IMR-90 (cell line): ENCODE data around the gene ZNF311. TPM values are rescaled to one million over a fixed set of nuclear protein-coding genes. Genes with fewer than 3 reads are reported as not detected.

Experiments used
- ATAC-seq: fragments of 200-7000 bp; cut with Tn5 transposase; 2 replicates; pipeline ENCODE4 v1.9.1; 2020; ENCODE audit warnings: low read depth, mild to moderate bottlenecking, moderate library complexity
- BruUV-seq: library from RNA; stranded (reverse); fragments of 400-500 nt; replicated peaks from 2 replicates; lab custom pipeline; 2021; lab: Mats Ljungman, UMichigan
- CTCF ChIA-PET: fragments of 300-600 bp; formaldehyde crosslinking; extraction: SDS; loops from one replicate; lab custom pipeline; 2021; ENCODE audit warnings: antibody characterized with exemption; lab: Yijun Ruan, JAX
- POLR2A ChIA-PET: fragments of 300-600 bp; sonication (Branson Sonifier 250); formaldehyde crosslinking; loops from one replicate; lab custom pipeline; 2022; ENCODE audit warnings: antibody characterized with exemption; ENCODE audit not compliant: unreplicated experiment; lab: Charles Lee
- DNase-seq: peaks from one replicate; pipeline ENCODE4 v3.0.0; 2013
- H2AFZ ChIP-seq: replicated peaks from 2 replicates; pipeline ENCODE3; 2013; ENCODE audit warnings: low read length, mild to moderate bottlenecking; ENCODE audit not compliant: poor library complexity
- H2AK5ac ChIP-seq: 2 replicates; pipeline ENCODE4 v1.6.1; 2013; ENCODE audit warnings: low read depth, low read length, inconsistent platforms
- H2AK9ac ChIP-seq: replicated peaks from 2 replicates; pipeline ENCODE3; 2013; ENCODE audit warnings: mild to moderate bottlenecking, low read depth, low read length, moderate library complexity; ENCODE audit not compliant: poor library complexity
- H2BK120ac ChIP-seq: 2 replicates; pipeline ENCODE4 v1.6.1; 2013; ENCODE audit warnings: low read depth, low read length, inconsistent platforms
- H2BK15ac ChIP-seq: 3 replicates; pipeline ENCODE4 v1.6.1; 2013; ENCODE audit warnings: low read depth, low read length, inconsistent platforms
- H2BK20ac ChIP-seq: 2 replicates; pipeline ENCODE4 v1.6.1; 2013; ENCODE audit warnings: low read depth, mild to moderate bottlenecking, inconsistent platforms, low read length, moderate library complexity
- H2BK5ac ChIP-seq: 2 replicates; pipeline ENCODE4 v1.6.1; 2013; ENCODE audit warnings: mild to moderate bottlenecking, low read depth, low read length, inconsistent platforms; ENCODE audit not compliant: poor library complexity, severe bottlenecking
- H3K14ac ChIP-seq: replicated peaks from 2 replicates; pipeline ENCODE4 v1.6.1; 2013; ENCODE audit warnings: low read depth, low read length, inconsistent platforms
- H3K18ac ChIP-seq: 2 replicates; pipeline ENCODE4 v1.6.1; 2013; ENCODE audit warnings: low read depth, low read length, control low read depth
- H3K23ac ChIP-seq: 2 replicates; pipeline ENCODE4 v1.6.1; 2013; ENCODE audit warnings: low read depth, low read length, inconsistent platforms
- H3K27ac ChIP-seq: 2 replicates; pipeline ENCODE4 v1.5.1; 2013; ENCODE audit warnings: mild to moderate bottlenecking, control low read depth, low read length; ENCODE audit not compliant: insufficient read depth
- H3K27me3 ChIP-seq: 2 replicates; pipeline ENCODE4 v1.6.1; 2013; ENCODE audit warnings: low read length; ENCODE audit not compliant: control insufficient read depth, insufficient read depth
- H3K36me3 ChIP-seq: 2 replicates; pipeline ENCODE4 v1.6.1; 2013; ENCODE audit warnings: low read length, mixed read lengths; ENCODE audit not compliant: control insufficient read depth, insufficient read depth
- H3K4ac ChIP-seq: 2 replicates; pipeline ENCODE4 v1.6.1; 2013; ENCODE audit warnings: low read depth, low read length, inconsistent platforms
- H3K4me1 ChIP-seq: 2 replicates; pipeline ENCODE4 v1.6.1; 2013; ENCODE audit warnings: low read length, mixed read lengths; ENCODE audit not compliant: control insufficient read depth, insufficient read depth
- H3K4me2 ChIP-seq: 2 replicates; pipeline ENCODE4 v1.6.1; 2013; ENCODE audit warnings: low read depth, mild to moderate bottlenecking, control low read depth, low read length, moderate library complexity
- H3K4me3 ChIP-seq: 2 replicates; pipeline ENCODE4 v1.5.1; 2013; ENCODE audit warnings: low read depth, mild to moderate bottlenecking, control low read depth, low read length, moderate library complexity; ENCODE audit not compliant: insufficient read depth
- H3K56ac ChIP-seq: 2 replicates; pipeline ENCODE4 v1.6.1; 2013; ENCODE audit warnings: low read length, inconsistent platforms; ENCODE audit not compliant: insufficient read depth; ENCODE audit errors: extremely low read depth
- H3K79me1 ChIP-seq, 2 experiments: 2 replicates each; pipeline ENCODE4 v1.6.1; 2013; ENCODE audit warnings: low read length in 2 of 2, inconsistent platforms in 1 of 2, low read depth in 1 of 2
- H3K9ac ChIP-seq: 2 replicates; pipeline ENCODE4 v1.6.1; 2013; ENCODE audit warnings: low read depth, low read length, control low read depth
- H3K9me1 ChIP-seq: 2 replicates; pipeline ENCODE4 v1.6.1; 2013; ENCODE audit warnings: low read length, inconsistent platforms; ENCODE audit not compliant: insufficient read depth
- H3K9me3 ChIP-seq: 2 replicates; pipeline ENCODE4 v1.6.1; 2013; ENCODE audit warnings: low read length; ENCODE audit not compliant: control insufficient read depth, insufficient read depth
- H4K20me1 ChIP-seq: 2 replicates; pipeline ENCODE4 v1.6.1; 2013; ENCODE audit warnings: low read length, inconsistent platforms; ENCODE audit not compliant: insufficient read depth
- H4K5ac ChIP-seq: 2 replicates; pipeline ENCODE4 v1.6.1; 2013; ENCODE audit warnings: mild to moderate bottlenecking, low read depth, low read length, control low read depth
- H4K8ac ChIP-seq, 2 experiments: 2 replicates each; pipeline ENCODE4 v1.6.1; 2013; ENCODE audit warnings: low read depth in 2 of 2, low read length in 2 of 2, control low read depth in 1 of 2, inconsistent platforms in 1 of 2
- H4K91ac ChIP-seq: 2 replicates; pipeline ENCODE4 v1.6.1; 2013; ENCODE audit warnings: low read depth, low read length, inconsistent platforms; ENCODE audit not compliant: insufficient read depth
- CTCF ChIP-seq: conservative IDR thresholded peaks from 2 replicates; pipeline ENCODE4 v1.5.1; 2012; ENCODE audit warnings: mild to moderate bottlenecking, low read depth, low read length, improper control_type of control experiment
- FOS ChIP-seq: fragments of 150-350 bp; IDR thresholded peaks from 2 replicates; pipeline ENCODE4 v1.6.1; 2016; ENCODE audit warnings: low read depth, low read length
- MXI1 ChIP-seq: IDR thresholded peaks from 2 replicates; pipeline ENCODE4 v1.6.1; 2012; ENCODE audit warnings: low read depth, mild to moderate bottlenecking, low read length, moderate library complexity, borderline replicate concordance
- POLR2A ChIP-seq: IDR thresholded peaks from 2 replicates; pipeline ENCODE4 v1.6.1; 2012; ENCODE audit warnings: mild to moderate bottlenecking, low read depth, low read length
- RCOR1 ChIP-seq: IDR thresholded peaks from 2 replicates; pipeline ENCODE4 v1.6.1; 2012; ENCODE audit warnings: mild to moderate bottlenecking, low read length, improper control_type of control experiment; ENCODE audit not compliant: insufficient replicate concordance
- RFX5 ChIP-seq: IDR thresholded peaks from 2 replicates; pipeline ENCODE4 v1.8.0; 2012; ENCODE audit warnings: low read depth, mild to moderate bottlenecking, low read length, moderate library complexity
- SMC3 ChIP-seq: fragments of 150-350 bp; IDR thresholded peaks from 2 replicates; pipeline ENCODE4 v1.6.1; 2016; ENCODE audit warnings: low read depth, mild to moderate bottlenecking, antibody characterized with exemption, low read length, moderate library complexity
- WGBS, 2 experiments: methylation state at CpG; one replicate each; pipeline versions ENCODE4 v1.1.5 to v1.1.7; 2013; ENCODE audit warnings: missing lambda C conversion rate in 2 of 2; ENCODE audit not compliant: insufficient read length in 1 of 2; ENCODE audit errors: extremely low coverage in 2 of 2; 5-methylcytosine and 5-hydroxymethylcytosine counted together
- dilution Hi-C: fragments of 300-500 bp; cut with HindIII; formaldehyde crosslinking; loops from one replicate; pipeline ENCODE4 v1.14.3; 2018; ENCODE audit warnings: low sequenced_read_pairs; ENCODE audit not compliant: unreplicated experiment
- in situ Hi-C: fragments of 300-500 bp; cut with MboI; formaldehyde crosslinking; loops from 3 replicates; pipeline ENCODE4 v1.14.3; 2019; ENCODE audit warnings: low sequenced_read_pairs, inconsistent platforms, mixed read lengths
- intact Hi-C: fragments of 100-400 bp; cut with micrococcal nuclease; formaldehyde crosslinking; loops from 2 replicates; pipeline ENCODE4 v1.10.0; 2022
- polyA plus RNA-seq, 3 experiments: library from polyadenylated mRNA; depleted of rRNA; stranded (reverse); fragments of >200 nt; gene quantifications; 2 replicates each; pipeline ENCODE4 v1.2.3, GENCODE V29; 2012; ENCODE audit warnings: low replicate concordance in 1 of 3
- total RNA-seq: library from RNA; depleted of rRNA; stranded (reverse); fragments of >200 nt; gene quantifications from 2 replicates; pipeline ENCODE4 v1.2.3, GENCODE V29; 2012
- TF ChIP-seq, protein P1 (sequence below): fragments of 150-350 bp; IDR thresholded peaks from 2 replicates; pipeline ENCODE4 v1.6.1; 2017; ENCODE audit warnings: mild to moderate bottlenecking, antibody characterized with exemption, low read length, low read depth

Gene ZNF311
- total and polyA plus RNA-seq, 2 of the 4 experiments (the other 2 are of a cell fraction), result 0.34 to 0.36 TPM

- Histone ChIP-seq H3K4me2 (no peak overlapping the region), H3K18ac (no peak overlapping the region), H2AK5ac (no peak overlapping the region), H3K79me1 (no peaks in the 10 kb centered on the region), H3K23ac (no peak overlapping the region), H3K27me3 (no peaks in the 10 kb centered on the region; the same call in 1 of the 2 replicates), H3K27ac (no peak overlapping the region), H3K9me3 (no peaks in the 10 kb centered on the region), H2BK5ac (no peak overlapping the region), H4K91ac (no peak overlapping the region), H3K36me3 (no peaks in the 10 kb centered on the region), H3K4me1 (peaks cover 2% of the 10 kb centered on the region; the same call in 1 of the 2 replicates), H4K20me1 (no peaks in the 10 kb centered on the region; the same call in 1 of the 2 replicates), H3K56ac (no peak overlapping the region), H2BK20ac (no peak overlapping the region), H3K4ac (no peak overlapping the region), H3K9me1 (no peaks in the 10 kb centered on the region), H2BK120ac (no peak overlapping the region), H3K14ac (no peak overlapping the region), H3K4me3 (no peak overlapping the region), H4K5ac (no peak overlapping the region), H2AFZ (no peak overlapping the region), H2AK9ac (no peak overlapping the region), H3K9ac (no peak overlapping the region), H2BK15ac (no peak overlapping the region), H4K8ac (no peak overlapping the region)
- no CpG with 5 or more reads among the region's 5 CpGs for WGBS, 2 experiments
- intact Hi-C loops, result no loop called here
- POLR2A ChIA-PET, result no interaction called here
- in situ Hi-C loops, result no loop called here
- dilution Hi-C loops, result no loop called here
- TF ChIP-seq, protein P1, sequence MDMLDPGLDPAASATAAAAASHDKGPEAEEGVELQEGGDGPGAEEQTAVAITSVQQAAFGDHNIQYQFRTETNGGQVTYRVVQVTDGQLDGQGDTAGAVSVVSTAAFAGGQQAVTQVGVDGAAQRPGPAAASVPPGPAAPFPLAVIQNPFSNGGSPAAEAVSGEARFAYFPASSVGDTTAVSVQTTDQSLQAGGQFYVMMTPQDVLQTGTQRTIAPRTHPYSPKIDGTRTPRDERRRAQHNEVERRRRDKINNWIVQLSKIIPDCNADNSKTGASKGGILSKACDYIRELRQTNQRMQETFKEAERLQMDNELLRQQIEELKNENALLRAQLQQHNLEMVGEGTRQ, result no peak
- TF ChIP-seq RCOR1 (no peak), FOS (no peak), MXI1 (no peak), POLR2A (no peak), RFX5 (no peak), CTCF (no peak), SMC3 (no peak)
- CTCF ChIA-PET, result no interaction called here
- DNase-seq (no peak), ATAC-seq (no peak)
- no TSS peak for BruUV-seq
These were observed 26.1 kb downstream of the ZNF311 start for GRCh38 chr6:28978959-28979561.
